ENCODE results near the gene STX4. TPM values are rescaled to one million over a fixed set of nuclear protein-coding genes. Genes with fewer than 3 reads are reported as not detected.
A peak's percentile ranks its signal among the peaks of the same experiment; 100 is the strongest.

Gene STX4
- polyA plus RNA-seq, 2 of the 4 experiments (the other 2 are of a cell fraction), result 39.7 to 73.9 TPM

GRCh38 chr16:30996324-30996984 lies 36.9 kb upstream of the STX4 start:
- Histone ChIP-seq H3K9me3 (no peaks in the 10 kb centered on the region), H3K4me3 (peak overlapping the region; percentile 61), H3K4me2 (peak overlapping the region; percentile 92), H3K27ac (peak overlapping the region; percentile 97 to 100), H3K4me1 (peaks cover 44% of the 10 kb centered on the region)
- ChIA-PET CTCF (interaction anchor here (0.9 to 1.6 kb wide), 4 partner anchors 9 to 872 kb away, joined by 3 to 13 read pairs (median 4); partner anchors contain the start of gene HSD3B7), POLR2A (interaction anchor here (0.5 to 1.9 kb wide), 16 partner anchors 9 to 463 kb away, joined by 3 to 14 read pairs (median 6); partner anchors contain the start of genes ARMC5, FUS, HSD3B7 and KAT8)
- WGBS (ENCODE audit: missing lambda C conversion rate), result under 1% methylated on average over 18 of the region's 23 CpGs
- DNase-seq (ENCODE audit: low read depth in 1 of 2, low spot score in 1 of 2) (peak; percentile 68 to 89), FAIRE-seq (no peak), ATAC-seq (peak; percentile 33 to 57)
- TF ChIP-seq PHF8 (IDR thresholded peaks at IDR 0.05; ENCODE audit: borderline replicate concordance, low read depth), result peak; percentile 60; the same call in 1 of the 2 replicates
- TF ChIP-seq RAD21 (conservative IDR thresholded peaks at IDR 0.05 in 1 of 2, IDR thresholded peaks at IDR 0.05 in 1 of 2), result no peak; a peak in 1 of 5 replicates
- TF ChIP-seq REST (IDR thresholded peaks at IDR 0.05), result 0 out of 2 replicates have a peak, but pooled peaks have one; percentile 15
- no peak for TF ChIP-seq FOSL2 (IDR thresholded peaks at IDR 0.05)
- TF ChIP-seq FOSL2 (CRISPR knock-in tag; IDR thresholded peaks at IDR 0.05), result 0 out of 2 replicates have a peak, but pooled peaks have one; percentile 8
- no peak for TF ChIP-seq NPAS2 (CRISPR knock-in tag; IDR thresholded peaks at IDR 0.05; ENCODE audit: borderline replicate concordance)
- peak; percentile 54; the same call in 1 of the 2 replicates for TF ChIP-seq KDM1A (IDR thresholded peaks at IDR 0.05; ENCODE audit: low read depth)
- no peak for TF ChIP-seq BHLHE40 (IDR thresholded peaks at IDR 0.05; ENCODE audit: low read depth, low read length)
- TF ChIP-seq RFX5 (IDR thresholded peaks at IDR 0.05), result no peak
- TF ChIP-seq TP53 (CRISPR knock-in tag; IDR thresholded peaks at IDR 0.05), result no peak
- peak; percentile 48; the same call in 1 of the 2 replicates for TF ChIP-seq MAX (IDR thresholded peaks at IDR 0.05)
- no peak; the same call in 1 of the 2 replicates for TF ChIP-seq HOXA7 (CRISPR knock-in tag; IDR thresholded peaks at IDR 0.05)
- TF ChIP-seq, protein P1, sequence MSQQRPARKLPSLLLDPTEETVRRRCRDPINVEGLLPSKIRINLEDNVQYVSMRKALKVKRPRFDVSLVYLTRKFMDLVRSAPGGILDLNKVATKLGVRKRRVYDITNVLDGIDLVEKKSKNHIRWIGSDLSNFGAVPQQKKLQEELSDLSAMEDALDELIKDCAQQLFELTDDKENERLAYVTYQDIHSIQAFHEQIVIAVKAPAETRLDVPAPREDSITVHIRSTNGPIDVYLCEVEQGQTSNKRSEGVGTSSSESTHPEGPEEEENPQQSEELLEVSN (IDR thresholded peaks at IDR 0.05; ENCODE audit: borderline replicate concordance, low read depth), result peak; percentile 62
- no peak; the same call in 1 of the 2 replicates for TF ChIP-seq GATA3 (IDR thresholded peaks at IDR 0.05; ENCODE audit: borderline replicate concordance)
- TF ChIP-seq ESRRA (IDR thresholded peaks at IDR 0.05; ENCODE audit: borderline replicate concordance, low read length), result no peak
- no peak for TF ChIP-seq SMC3 (IDR thresholded peaks at IDR 0.05)
- no peak for TF ChIP-seq CEBPB (IDR thresholded peaks at IDR 0.05)
- TF ChIP-seq FOSB (CRISPR knock-in tag; IDR thresholded peaks at IDR 0.05), result no peak
- TF ChIP-seq, protein P2, sequence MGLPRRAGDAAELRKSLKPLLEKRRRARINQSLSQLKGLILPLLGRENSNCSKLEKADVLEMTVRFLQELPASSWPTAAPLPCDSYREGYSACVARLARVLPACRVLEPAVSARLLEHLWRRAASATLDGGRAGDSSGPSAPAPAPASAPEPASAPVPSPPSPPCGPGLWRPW (IDR thresholded peaks at IDR 0.05), result no peak
- TF ChIP-seq, protein P3, sequence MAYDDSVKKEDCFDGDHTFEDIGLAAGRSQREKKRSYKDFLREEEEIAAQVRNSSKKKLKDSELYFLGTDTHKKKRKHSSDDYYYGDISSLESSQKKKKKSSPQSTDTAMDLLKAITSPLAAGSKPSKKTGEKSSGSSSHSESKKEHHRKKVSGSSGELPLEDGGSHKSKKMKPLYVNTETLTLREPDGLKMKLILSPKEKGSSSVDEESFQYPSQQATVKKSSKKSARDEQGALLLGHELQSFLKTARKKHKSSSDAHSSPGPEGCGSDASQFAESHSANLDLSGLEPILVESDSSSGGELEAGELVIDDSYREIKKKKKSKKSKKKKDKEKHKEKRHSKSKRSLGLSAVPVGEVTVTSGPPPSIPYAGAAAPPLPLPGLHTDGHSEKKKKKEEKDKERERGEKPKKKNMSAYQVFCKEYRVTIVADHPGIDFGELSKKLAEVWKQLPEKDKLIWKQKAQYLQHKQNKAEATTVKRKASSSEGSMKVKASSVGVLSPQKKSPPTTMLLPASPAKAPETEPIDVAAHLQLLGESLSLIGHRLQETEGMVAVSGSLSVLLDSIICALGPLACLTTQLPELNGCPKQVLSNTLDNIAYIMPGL (CRISPR knock-in tag; IDR thresholded peaks at IDR 0.05; ENCODE audit: borderline replicate concordance), result no peak

All from A549 (cell line).